Activated CD8-positive, alpha-beta T cell treated with anti-CD3 and anti-CD28 coated beads for 36 hours (primary cell): ENCODE data around the gene SMTN. TPM values are rescaled to one million over a fixed set of nuclear protein-coding genes. Genes with fewer than 3 reads are reported as not detected.
A peak's percentile ranks its signal among the peaks of the same experiment; 100 is the strongest.

Experiments
- ATAC-seq: fragments of 200-7000 bp; cut with Tn5 transposase; one replicate; pipeline ENCODE4 v1.10.0; 2021; ENCODE audit warnings: mild to moderate bottlenecking, moderate library complexity
- CTCF ChIA-PET: fragments of 350-600 bp; sonication (Branson Sonifier 250); formaldehyde crosslinking; loops from one replicate; lab custom pipeline; 2021; ENCODE audit warnings: antibody characterized with exemption; lab: Charles Lee
- POLR2A ChIA-PET: fragments of 350-600 bp; sonication (Branson Sonifier 250); formaldehyde crosslinking; loops from one replicate; lab custom pipeline; 2021; ENCODE audit warnings: antibody characterized with exemption; lab: Charles Lee
- DNase-seq: peaks from one replicate; pipeline ENCODE4 v3.0.0-alpha.2; 2020
- H3K27ac Mint-ChIP-seq: one replicate; pipeline ENCODE4 v1.8.0; 2021; ENCODE audit warnings: mild to moderate bottlenecking, mixed read lengths
- H3K27me3 Mint-ChIP-seq: one replicate; pipeline ENCODE4 v1.8.0; 2021; ENCODE audit warnings: mixed read lengths
- H3K36me3 Mint-ChIP-seq: one replicate; pipeline ENCODE4 v1.8.0; 2021; ENCODE audit warnings: low read depth, mixed read lengths
- H3K4me1 Mint-ChIP-seq: one replicate; pipeline ENCODE4 v1.8.0; 2021; ENCODE audit warnings: low read depth, mixed read lengths
- H3K4me3 Mint-ChIP-seq: one replicate; pipeline ENCODE4 v1.8.0; 2021; ENCODE audit warnings: mild to moderate bottlenecking, moderate library complexity, mixed read lengths
- H3K9me3 Mint-ChIP-seq: one replicate; pipeline ENCODE4 v1.8.0; 2021; ENCODE audit warnings: mixed read lengths
- intact Hi-C: fragments of 100-400 bp; cut with micrococcal nuclease; formaldehyde crosslinking; loops from one replicate; pipeline ENCODE4 v1.10.0; 2022
- total RNA-seq, 2 experiments: library from RNA; stranded (reverse); gene quantifications; one replicate each; pipeline ENCODE4 v1.2.3, GENCODE V29; 2021
- TF ChIP-seq, protein P1 (sequence below): fragments of 200-600 bp; IDR thresholded peaks from one replicate; pipeline ENCODE4 v1.8.0; 2022; ENCODE audit warnings: antibody characterized with exemption, mild to moderate bottlenecking

SMTN gene
- total RNA-seq, 2 experiments from 2014 or later, result 32.0 to 36.3 TPM

DNA sequence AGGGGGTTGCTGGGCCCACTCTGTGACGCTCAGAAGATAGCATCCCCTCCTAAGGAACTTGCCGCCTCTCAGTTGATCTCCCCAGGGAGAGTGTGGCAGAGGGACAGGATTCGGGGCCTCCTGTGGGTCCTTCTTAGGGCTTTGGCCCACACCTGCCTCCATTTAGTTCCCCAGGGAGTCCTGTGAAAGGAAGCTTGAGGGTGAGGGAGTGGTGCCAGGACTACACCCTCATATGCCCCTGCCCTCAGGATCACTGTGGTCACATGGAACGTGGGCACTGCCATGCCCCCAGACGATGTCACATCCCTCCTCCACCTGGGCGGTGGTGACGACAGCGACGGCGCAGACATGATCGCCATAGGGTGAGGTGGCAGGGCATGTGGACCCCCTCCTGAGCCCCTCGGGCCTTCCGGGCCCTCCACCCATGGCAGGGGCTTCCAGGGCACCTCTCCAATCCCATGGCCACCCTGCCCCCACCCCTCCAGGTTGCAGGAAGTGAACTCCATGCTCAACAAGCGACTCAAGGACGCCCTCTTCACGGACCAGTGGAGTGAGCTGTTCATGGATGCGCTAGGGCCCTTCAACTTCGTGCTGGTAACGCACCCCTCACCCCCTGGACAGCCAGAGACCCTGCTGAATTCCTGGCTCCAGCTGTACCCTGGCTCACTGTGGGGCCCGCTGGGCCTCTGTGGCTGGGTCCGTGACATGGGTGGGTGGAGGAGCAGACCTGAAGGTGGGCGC, 45.2 kb downstream of the SMTN start:
- TF ChIP-seq, protein P1, sequence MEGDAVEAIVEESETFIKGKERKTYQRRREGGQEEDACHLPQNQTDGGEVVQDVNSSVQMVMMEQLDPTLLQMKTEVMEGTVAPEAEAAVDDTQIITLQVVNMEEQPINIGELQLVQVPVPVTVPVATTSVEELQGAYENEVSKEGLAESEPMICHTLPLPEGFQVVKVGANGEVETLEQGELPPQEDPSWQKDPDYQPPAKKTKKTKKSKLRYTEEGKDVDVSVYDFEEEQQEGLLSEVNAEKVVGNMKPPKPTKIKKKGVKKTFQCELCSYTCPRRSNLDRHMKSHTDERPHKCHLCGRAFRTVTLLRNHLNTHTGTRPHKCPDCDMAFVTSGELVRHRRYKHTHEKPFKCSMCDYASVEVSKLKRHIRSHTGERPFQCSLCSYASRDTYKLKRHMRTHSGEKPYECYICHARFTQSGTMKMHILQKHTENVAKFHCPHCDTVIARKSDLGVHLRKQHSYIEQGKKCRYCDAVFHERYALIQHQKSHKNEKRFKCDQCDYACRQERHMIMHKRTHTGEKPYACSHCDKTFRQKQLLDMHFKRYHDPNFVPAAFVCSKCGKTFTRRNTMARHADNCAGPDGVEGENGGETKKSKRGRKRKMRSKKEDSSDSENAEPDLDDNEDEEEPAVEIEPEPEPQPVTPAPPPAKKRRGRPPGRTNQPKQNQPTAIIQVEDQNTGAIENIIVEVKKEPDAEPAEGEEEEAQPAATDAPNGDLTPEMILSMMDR, result no peak
- DNase-seq (no peak), ATAC-seq (no peak)
- H3K9me3 Mint-ChIP-seq, result no peaks in the 10 kb centered on the region
- intact Hi-C loops, result no loop called here
- ChIA-PET CTCF (no interaction called here), POLR2A (no interaction called here)
- no peak overlapping the region for H3K27ac Mint-ChIP-seq
- no peaks in the 10 kb centered on the region for H3K36me3 Mint-ChIP-seq
- H3K27me3 Mint-ChIP-seq, result peaks cover 1% of the 10 kb centered on the region
- no peaks in the 10 kb centered on the region for H3K4me1 Mint-ChIP-seq
- no peak overlapping the region for H3K4me3 Mint-ChIP-seq

DNA sequence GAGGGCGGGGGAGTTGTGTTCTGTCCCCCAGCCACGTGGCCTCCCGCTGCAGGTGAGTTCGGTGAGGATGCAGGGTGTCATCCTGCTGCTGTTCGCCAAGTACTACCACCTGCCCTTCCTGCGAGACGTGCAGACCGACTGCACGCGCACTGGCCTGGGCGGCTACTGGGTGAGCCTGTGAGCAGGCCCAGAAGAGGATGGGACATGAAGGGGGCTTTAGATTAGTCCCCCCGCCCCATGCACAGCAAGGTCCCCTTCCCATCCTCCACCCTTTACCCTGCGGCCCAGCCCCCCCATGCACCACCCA, 45.7 kb downstream of the SMTN start:
- ATAC-seq (no peak), DNase-seq (no peak)
- H3K9me3 Mint-ChIP-seq, result no peaks in the 10 kb centered on the region
- no peaks in the 10 kb centered on the region for H3K4me1 Mint-ChIP-seq
- POLR2A ChIA-PET, result no interaction called here
- CTCF ChIA-PET, result no interaction called here
- TF ChIP-seq, protein P1, result no peak
- no peaks in the 10 kb centered on the region for H3K36me3 Mint-ChIP-seq
- H3K27ac Mint-ChIP-seq, result no peak overlapping the region
- intact Hi-C loops, result no loop called here
- H3K4me3 Mint-ChIP-seq, result no peak overlapping the region
- H3K27me3 Mint-ChIP-seq, result peaks cover 1% of the 10 kb centered on the region

DNA sequence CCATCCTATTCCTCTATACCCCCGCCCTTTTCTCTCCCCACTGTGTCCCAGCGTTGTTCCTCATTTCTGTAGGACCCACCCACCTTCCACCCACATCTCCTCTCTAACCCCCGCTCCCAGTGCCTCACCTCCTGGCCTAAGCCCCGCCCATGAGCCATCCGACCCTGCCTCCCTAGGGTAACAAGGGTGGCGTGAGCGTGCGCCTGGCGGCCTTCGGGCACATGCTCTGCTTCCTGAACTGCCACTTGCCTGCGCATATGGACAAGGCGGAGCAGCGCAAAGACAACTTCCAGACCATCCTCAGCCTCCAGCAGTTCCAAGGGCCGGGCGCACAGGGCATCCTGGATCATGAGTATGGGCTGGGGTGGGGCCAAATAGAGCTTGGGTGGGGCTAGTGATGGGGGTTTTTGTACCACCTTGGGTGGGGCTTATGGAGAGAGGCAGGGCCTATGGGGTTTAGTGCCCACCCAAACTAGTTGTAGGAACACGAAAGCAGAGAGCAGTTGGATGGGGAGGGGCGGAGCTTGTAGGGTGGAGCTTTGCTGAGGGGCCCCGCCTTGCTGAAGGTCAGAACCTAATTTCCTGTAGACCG, 46.2 kb downstream of the SMTN start:
- Mint-ChIP-seq H3K27me3 (peaks cover 1% of the 10 kb centered on the region), H3K27ac (no peak overlapping the region), H3K4me1 (no peaks in the 10 kb centered on the region), H3K4me3 (no peak overlapping the region), H3K36me3 (no peaks in the 10 kb centered on the region), H3K9me3 (no peaks in the 10 kb centered on the region)
- intact Hi-C loops, result no loop called here
- ATAC-seq (no peak), DNase-seq (peak; percentile 6)
- TF ChIP-seq, protein P1, result no peak
- ChIA-PET CTCF (no interaction called here), POLR2A (interaction anchor here (1.0 kb wide), 1 partner anchor 27 kb away, joined by 3 read pairs; no protein-coding TSS in a partner anchor)

DNA sequence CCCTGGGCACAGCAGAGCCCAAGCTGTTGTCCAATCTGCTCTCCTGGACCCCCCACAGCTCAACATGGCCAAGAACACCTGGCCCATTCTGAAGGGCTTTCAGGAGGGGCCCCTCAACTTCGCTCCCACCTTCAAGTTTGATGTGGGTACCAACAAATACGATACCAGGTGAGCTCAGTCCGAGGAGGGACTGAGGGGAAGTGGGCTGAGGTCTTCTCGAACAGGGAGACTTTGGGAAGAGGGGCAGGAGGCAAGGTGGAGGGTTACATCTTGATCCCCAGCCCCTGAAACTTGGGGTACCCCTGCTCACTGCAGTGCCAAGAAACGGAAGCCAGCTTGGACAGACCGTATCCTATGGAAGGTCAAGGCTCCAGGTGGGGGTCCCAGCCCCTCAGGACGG, 47.0 kb downstream of the SMTN start:
- H3K9me3 Mint-ChIP-seq, result no peaks in the 10 kb centered on the region
- H3K4me3 Mint-ChIP-seq, result no peak overlapping the region
- ChIA-PET CTCF (no interaction called here), POLR2A (interaction anchor here (0.7 to 1.2 kb wide), 3 partner anchors 8 to 43 kb away, joined by 3 read pairs; no protein-coding TSS in a partner anchor)
- no peak overlapping the region for H3K27ac Mint-ChIP-seq
- H3K4me1 Mint-ChIP-seq, result no peaks in the 10 kb centered on the region
- TF ChIP-seq, protein P1, result no peak
- intact Hi-C loops, result no loop called here
- no peaks in the 10 kb centered on the region for H3K36me3 Mint-ChIP-seq
- H3K27me3 Mint-ChIP-seq, result peaks cover 1% of the 10 kb centered on the region
- no peak for ATAC-seq
- DNase-seq, result no peak

DNA sequence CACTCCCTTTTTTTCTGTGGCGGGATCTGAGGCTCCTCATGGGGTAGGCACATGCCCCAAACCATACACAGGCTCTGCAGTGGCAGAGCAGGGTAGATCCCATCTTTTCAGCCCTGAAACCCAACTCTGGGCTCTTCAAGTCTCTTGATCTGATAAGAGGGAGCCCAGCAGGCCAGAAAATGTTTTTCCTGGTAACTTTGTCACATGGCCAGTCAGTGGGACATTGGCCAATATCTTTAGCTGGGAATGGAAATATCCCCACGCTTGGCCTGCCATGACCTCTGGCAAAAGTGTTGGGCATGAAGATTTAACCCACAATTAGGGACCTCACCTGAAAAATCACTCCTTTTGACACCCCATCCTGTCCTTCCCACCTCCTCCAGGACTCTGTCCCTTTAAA, 49.8 kb downstream of the SMTN start:
- intact Hi-C loops, result no loop called here
- no peaks in the 10 kb centered on the region for H3K4me1 Mint-ChIP-seq
- no peak for ATAC-seq
- CTCF ChIA-PET, result interaction anchor here (0.7 to 1.0 kb wide), 2 partner anchors 36 to 46 kb away, joined by 3 read pairs; no protein-coding TSS in a partner anchor
- no peaks in the 10 kb centered on the region for H3K36me3 Mint-ChIP-seq
- TF ChIP-seq, protein P1, result no peak
- no peaks in the 10 kb centered on the region for H3K9me3 Mint-ChIP-seq
- peaks cover 1% of the 10 kb centered on the region for H3K27me3 Mint-ChIP-seq
- DNase-seq, result no peak
- H3K27ac Mint-ChIP-seq, result no peak overlapping the region
- POLR2A ChIA-PET, result no interaction called here
- no peak overlapping the region for H3K4me3 Mint-ChIP-seq
